Fibroblast of mammary gland (primary cell): Measurements from ENCODE around the gene SLC6A3.

ENCODE experiments used
- DNase-seq: peaks from one replicate; pipeline ENCODE4 v3.0.0-alpha.2; 2010; ENCODE audit warnings: low read depth
- H3K4me3 ChIP-seq: 2 replicates; pipeline ENCODE4 v1.5.1; 2011; ENCODE audit warnings: low read depth, mild to moderate bottlenecking, low read length, moderate library complexity; ENCODE audit not compliant: control insufficient read depth
- TF ChIP-seq, protein P1 (sequence below): conservative IDR thresholded peaks from 2 replicates; pipeline ENCODE4 v1.5.1; 2011; ENCODE audit warnings: low read depth, low read length, inconsistent platforms; ENCODE audit not compliant: control insufficient read depth, insufficient read depth

SLC6A3 gene

DNA sequence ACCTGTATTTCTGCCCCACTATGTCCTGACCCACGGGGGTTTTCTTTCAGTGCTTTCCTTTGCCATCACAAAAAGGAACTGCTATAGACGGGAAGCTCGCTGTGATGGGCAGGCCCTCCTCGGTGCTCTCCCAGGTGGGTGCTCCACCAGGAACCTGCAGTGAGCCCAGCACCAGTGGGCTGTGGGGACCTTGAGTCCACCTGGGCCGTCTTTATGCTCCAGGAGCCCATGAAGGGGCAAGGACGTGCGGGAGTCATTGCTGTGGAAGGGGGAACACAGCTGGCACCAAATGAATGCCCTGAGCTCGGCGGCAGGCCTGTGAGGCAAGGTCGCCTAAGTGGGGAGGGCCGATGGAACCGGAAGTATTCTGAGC is 36.7 kb upstream of the SLC6A3 start:
- H3K4me3 ChIP-seq, result no peak overlapping the region
- TF ChIP-seq, protein P1, sequence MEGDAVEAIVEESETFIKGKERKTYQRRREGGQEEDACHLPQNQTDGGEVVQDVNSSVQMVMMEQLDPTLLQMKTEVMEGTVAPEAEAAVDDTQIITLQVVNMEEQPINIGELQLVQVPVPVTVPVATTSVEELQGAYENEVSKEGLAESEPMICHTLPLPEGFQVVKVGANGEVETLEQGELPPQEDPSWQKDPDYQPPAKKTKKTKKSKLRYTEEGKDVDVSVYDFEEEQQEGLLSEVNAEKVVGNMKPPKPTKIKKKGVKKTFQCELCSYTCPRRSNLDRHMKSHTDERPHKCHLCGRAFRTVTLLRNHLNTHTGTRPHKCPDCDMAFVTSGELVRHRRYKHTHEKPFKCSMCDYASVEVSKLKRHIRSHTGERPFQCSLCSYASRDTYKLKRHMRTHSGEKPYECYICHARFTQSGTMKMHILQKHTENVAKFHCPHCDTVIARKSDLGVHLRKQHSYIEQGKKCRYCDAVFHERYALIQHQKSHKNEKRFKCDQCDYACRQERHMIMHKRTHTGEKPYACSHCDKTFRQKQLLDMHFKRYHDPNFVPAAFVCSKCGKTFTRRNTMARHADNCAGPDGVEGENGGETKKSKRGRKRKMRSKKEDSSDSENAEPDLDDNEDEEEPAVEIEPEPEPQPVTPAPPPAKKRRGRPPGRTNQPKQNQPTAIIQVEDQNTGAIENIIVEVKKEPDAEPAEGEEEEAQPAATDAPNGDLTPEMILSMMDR, result no peak
- DNase-seq, result no peak

DNA sequence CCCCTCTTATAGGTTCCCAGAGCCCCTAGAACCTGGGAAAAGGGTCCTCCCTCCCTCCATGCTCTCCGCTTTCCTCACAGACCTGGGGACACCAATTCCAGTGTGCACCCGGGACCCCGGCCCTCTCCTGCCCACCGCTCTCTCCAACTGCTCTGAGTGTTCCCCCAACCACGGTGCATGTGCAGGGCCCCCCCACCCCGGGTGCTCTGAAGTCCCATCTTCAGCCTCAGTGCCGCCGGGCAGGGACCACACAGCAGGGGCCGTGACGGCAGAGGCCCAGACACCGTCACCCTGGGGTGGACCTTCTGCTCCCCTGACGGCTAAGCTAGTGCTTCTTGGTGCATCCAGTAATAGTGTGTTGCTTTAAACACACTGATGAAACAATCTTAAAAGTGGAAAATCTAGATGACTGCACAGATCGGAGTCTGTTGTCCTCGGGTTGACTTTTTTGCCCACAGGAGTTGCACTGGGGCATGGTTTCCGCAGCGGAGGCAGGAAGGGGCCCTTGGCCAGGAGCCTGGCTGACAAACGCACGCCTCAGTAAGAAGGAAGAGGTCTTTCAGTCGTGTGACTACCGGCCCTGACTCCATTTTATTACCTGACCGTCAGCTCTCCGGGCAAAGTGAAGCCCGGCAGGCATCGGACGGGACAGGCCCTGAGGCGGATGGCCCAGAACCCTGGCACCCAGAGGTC is 36.2 kb upstream of the SLC6A3 start:
- no peak for DNase-seq
- H3K4me3 ChIP-seq, result no peak overlapping the region
- TF ChIP-seq, protein P1, result no peak

DNA sequence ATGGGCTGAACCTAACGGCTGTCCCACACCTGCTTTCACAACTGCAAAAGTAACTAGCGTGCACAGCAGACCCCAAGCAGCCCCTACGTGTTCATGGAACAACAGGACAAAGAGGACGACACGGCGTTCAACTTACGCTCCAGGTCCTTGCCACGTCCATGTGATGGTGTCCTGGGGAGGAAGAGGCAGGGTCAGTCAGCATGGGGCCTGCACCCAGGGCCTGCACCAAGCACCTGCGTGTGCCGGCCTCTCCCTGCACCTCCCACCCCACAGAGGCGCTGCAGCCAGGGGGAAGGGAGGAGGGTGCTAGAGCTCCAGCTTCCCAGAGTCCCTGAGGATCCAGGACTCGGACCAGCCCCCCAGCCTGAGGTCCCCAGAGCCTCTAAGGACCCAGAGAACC is 35.6 kb upstream of the SLC6A3 start:
- DNase-seq, result no peak
- H3K4me3 ChIP-seq, result no peak overlapping the region
- TF ChIP-seq, protein P1, result no peak

DNA sequence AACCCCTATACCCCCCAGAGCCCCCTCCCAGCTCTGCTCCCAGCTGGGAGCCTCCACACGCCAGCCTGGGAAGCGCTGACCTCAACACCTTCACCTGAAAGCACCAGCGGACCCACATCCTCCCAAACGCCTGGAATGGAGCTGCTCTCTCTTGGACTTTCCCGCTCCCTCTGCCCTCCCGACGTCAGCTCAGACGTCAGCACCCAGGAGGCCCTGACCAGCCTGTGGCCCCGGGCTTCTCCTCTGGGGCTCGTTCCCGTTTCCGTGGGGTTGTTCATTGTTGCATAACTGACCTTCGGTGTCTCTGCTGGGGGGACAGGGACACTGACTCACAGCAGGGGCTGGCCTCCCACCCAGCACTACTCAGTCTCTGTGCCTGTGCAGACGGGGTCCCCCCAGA is 35.0 kb upstream of the SLC6A3 start:
- H3K4me3 ChIP-seq, result no peak overlapping the region

DNA sequence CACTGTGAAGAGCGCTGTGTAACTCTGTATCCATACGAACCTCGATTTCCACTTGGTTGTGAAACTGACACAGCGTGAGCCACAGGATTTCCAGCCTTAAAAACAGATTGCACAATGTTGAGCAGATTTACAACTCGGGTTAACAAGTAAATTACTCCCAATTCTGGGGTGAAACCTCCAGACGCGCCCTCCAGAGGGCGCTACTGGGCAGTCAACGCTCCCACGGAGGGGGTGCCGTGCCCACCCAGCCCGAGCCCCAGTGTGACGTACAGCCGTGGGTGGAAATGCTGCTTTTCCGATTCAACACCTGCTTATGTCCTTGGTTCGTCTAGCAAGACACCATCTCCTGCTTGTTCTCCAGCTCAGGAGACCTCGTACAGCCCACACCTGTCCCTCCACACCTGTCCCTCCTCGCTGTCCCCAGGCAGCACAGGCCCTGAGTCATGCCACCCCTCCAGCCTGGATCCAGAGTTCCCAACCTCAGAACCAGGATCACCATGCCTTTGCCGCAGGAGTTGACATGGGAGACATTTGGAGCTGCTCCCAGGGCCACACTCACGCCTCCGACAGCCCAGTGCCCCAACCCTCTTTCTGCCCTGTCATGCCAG is 34.4 kb upstream of the SLC6A3 start:
- TF ChIP-seq, protein P1, result peak; percentile 67
- H3K4me3 ChIP-seq, result no peak overlapping the region
- peak; percentile 77 for DNase-seq

More for the DNA sequence above, 35.0 kb upstream of the SLC6A3 start:
- TF ChIP-seq, protein P1, result no peak
- DNase-seq, result peak; percentile 18

DNA sequence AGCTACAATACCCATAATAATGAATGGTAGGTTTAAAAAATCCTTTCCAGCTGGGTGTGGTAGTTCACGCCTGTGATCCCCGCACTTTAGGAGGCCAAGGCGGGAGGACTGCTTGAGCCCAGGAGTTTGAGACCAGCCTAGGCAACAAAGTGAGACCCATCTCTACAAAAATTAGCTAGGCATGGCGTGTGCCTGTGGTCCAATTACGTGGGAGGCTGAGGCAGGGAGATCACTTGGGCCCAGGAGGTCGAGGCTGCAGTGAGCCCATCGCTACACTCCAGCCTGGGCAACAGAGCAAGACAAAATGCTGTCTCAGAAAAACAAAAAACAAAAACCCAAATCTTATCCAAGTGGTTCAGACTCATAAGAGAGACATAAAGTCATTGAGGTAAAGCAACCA is 33.8 kb upstream of the SLC6A3 start:
- DNase-seq, result no peak
- TF ChIP-seq, protein P1, result no peak
- no peak overlapping the region for H3K4me3 ChIP-seq
